Activated T-cell treated with anti-CD3 and anti-CD28 coated beads for 48 hours (primary cell): Measurements from ENCODE around the gene HTR4.
"Not testable (repeated sequence)": the region's sequence is repeated elsewhere in the genome, so short reads cannot be mapped to it uniquely, and the experiment has no call there.

ENCODE experiments used
- DNase-seq: peaks from one replicate; pipeline ENCODE4 v3.0.0-alpha.2; 2020; ENCODE audit warnings: low read depth

Gene HTR4

GRCh38 chr5:148532969-148533670 is 121.2 kb downstream of the HTR4 start:
- no peak for DNase-seq

DNA sequence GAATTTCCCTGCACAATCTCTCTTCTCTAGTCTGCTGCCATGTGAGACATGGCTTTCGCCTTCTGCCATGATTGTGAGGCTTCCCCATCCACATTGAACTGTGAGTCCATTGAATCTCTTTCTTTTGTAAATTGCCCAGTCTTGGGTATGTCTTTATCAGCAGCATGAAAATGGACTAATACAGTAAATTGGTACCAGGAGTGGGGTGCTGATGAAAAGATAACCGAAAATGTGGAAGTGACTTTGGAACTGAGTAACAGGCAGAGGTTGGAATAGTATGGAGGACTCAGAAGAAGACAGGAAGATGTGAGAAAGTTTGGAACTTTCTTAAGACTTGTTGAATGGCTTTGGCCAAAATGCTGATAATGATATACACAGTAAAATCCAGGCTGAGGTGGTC is 124.9 kb downstream of the HTR4 start:
- DNase-seq: not testable (repeated sequence)

DNA sequence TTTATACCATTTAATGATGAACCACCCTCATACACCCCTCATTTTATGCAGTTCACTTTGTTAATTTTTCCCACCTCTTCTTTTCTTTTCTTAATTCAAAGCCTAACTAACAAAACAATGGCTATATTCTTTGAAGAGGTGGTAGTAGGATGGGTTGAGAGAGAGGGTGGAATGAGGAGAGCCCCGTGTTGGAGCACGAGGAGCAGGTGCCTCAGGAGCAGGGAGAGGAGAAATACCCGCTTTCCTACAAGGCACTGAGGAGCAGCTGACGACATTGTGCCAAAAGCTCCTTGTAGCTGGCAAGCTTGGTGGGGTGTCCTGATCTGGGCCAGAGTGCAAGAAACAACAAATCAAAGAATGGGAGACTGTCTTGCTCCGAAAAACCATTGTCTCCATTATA is 129.6 kb downstream of the HTR4 start:
- DNase-seq: no peak

DNA sequence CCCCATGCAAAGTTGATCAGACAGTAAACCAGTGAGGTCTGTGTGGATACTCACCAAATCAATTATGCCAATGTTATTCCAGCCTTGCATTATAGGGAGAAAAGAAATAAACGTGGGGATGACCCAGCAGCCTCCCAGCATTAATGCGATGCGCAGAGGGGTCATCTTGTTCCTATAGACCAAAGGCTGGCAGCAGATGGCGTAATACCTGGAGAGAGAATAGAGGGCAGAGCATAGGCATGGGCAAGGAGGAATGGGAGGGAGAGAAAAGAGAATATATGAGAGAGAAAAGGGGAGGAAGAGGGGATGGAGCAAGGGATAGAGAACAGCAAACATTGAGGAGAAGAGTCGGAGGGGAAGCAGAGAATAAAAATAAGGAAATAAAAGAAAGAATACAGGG is 131.2 kb downstream of the HTR4 start:
- DNase-seq: no peak

DNA sequence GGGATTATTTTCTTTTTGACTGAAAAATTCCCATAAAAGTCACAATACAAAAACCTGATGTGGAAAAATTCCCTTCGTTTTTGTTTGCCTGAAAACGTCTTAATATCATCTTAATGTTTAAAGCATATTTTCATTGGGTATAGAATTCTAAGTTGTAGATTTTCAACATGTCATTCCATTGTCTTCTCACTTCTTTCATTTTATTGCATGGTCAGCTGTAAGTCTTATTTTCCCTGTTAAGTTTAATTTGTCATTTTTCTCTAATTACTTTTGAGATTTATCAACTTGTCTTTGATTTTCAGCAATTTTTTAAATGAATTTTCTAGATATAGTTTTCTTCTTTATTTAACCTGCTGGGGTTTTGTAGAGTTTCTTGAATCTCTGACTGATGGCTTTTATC is 138.9 kb downstream of the HTR4 start:
- no peak for DNase-seq

DNA sequence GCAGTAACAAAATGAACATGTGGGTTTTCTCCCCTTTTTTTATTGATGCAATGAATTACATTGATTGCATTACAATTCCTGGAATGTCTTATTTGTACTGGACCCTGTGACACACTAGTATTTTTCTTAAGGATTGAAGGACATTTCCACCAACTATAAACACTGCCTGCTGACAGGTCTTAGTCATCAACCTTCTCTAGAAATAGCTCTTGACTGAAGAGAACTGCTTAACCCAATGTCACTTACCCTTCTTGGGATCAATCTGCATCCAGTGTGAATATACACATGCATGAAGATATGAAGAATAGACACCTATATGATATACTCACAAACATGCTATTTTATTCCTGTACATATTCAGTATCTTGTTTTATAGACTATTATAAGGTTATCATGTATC is 140.0 kb downstream of the HTR4 start:
- DNase-seq: no peak

DNA sequence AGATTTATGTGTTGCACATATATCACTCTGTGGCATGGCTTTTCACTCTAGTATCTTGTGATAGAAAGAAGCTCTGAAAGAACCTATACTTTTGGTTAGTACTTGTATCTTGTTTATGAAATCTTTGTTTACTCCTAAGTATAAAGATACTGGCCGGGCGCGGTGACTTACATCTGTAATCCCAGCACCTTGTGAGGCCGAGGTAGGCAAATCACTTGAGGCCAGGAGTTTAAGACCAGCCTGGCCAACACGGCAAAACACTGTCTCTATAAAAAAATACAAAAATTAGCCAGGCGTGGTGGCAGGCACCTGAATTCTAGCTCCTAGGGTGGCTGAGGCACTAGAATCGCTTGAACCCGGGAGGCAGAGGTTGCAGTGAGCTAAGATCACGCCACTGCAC is 141.8 kb downstream of the HTR4 start:
- DNase-seq: no peak

DNA sequence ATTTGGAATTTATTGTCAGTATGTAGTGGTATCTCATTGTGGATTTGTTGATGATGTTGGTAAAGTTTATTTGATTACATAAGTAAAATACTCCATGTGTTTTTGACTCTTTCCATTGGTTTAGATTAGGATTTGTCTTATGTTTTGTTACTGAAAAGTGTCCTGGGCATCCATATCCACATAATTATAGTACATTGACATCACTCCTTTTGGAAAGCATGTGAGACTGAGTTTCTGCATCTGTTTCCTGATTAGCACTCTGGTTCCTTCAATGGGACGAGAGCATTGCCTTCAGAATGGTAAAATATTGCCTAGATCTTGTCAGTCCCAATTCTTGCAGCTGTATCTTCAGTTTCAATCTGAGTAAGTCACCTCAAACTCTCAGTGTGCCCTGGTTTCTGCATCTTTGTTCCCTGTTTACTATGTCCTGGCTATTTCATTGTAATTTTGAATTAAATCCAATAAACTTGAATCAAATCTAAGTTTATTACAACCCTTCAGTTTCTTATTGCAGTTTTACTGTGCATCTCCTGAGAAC is 142.4 kb downstream of the HTR4 start:
- DNase-seq: no peak

DNA sequence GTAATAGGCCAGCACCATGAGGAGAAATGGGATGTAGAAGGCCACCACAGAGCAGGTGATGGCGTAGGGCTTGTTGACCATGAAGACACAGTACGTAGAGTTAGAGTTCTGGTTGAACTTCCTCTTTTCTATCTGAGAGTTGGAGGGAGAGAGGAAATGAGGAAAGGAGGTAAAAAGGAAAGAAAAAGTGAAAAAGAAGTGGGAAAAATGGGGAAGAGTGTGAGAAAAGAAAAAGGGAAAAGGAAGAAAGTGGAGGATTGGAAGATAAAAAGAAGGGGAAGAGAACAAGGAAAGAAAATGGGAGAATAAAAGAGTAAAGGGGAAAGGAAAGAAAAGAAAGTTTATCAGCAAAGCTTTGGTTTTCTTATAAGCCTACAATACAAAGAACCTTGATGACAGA is 144.4 kb downstream of the HTR4 start:
- no peak for DNase-seq

DNA sequence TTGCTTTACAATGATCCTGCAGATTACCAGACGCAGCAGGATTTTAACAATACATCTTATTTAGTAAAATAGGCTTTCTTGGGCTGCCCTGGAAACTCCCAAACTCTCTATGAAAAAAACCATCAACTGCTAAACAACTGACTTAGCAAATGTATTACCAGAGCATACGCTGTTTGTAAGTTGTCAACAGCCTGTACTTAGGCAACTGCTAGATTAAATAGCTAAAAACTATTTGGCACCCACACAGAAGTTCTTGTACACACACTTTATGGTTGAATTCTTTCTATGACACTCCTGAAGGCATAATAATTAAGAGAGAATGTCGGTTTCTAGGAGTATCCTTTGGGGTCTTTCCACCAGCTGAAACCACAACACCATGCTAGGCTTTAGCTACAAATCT is 146.7 kb downstream of the HTR4 start:
- DNase-seq: no peak

DNA sequence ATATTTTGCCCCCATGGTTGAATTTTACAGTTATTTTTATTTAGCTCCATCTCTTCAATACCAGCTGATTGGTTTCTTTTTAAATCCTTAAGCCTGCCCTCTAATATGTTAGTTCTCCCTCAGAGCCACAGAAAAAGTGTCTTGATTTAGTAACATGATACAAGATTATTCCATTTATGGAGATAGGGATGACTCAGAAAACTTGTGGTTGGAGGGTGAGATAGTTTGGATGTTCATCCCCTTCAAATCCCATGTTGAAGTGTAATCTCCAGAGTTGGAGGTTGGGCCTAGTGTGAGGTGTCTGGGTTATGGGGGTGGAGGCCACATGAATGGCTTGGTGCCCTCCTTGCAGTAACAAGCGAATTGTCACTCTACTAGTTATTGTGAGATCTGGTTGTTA is 154.9 kb downstream of the HTR4 start:
- no peak for DNase-seq

DNA sequence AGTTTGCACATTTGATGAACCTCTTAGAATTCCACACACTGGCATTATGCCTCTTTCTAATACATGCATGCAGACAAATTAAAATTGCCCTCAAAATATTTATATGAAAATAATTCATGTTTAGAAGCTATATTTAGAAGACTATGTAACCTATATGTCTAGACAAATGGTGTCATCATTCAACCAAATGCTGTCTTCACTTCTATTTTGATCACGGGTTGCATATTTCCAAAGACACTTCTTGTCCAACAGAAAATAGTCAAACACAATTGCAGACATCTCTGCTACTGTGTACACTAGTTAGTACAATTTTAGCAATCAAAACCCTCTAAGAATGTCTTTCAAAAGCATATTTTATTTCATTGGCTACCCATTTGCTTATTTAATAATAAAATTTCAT is 156.6 kb downstream of the HTR4 start:
- no peak for DNase-seq

GRCh38 chr5:148492351-148492750 is 162.0 kb downstream of the HTR4 start:
- no peak for DNase-seq

GRCh38 chr5:148491793-148492184 is 162.5 kb downstream of the HTR4 start:
- no peak for DNase-seq

GRCh38 chr5:148491015-148491792 is 163.1 kb downstream of the HTR4 start:
- DNase-seq: no peak

DNA sequence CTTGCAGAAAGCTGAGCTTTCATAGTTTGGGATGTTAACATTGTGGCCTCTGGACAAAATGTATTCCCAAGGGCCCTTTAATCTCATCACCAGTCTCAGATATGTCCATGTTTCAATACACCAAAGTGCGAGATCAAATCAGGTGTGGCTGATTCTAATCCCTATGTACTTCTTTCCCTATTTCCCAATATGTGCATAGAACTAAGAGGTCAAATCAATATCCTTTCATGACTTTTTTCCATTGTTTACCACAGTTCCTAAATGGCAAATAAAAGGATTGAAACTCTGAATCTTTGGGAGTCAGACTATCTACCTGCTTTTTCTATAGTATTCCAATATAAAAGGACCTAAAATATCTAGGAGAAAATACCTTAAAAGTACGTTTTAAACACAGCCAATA is 165.6 kb downstream of the HTR4 start:
- no peak for DNase-seq

DNA sequence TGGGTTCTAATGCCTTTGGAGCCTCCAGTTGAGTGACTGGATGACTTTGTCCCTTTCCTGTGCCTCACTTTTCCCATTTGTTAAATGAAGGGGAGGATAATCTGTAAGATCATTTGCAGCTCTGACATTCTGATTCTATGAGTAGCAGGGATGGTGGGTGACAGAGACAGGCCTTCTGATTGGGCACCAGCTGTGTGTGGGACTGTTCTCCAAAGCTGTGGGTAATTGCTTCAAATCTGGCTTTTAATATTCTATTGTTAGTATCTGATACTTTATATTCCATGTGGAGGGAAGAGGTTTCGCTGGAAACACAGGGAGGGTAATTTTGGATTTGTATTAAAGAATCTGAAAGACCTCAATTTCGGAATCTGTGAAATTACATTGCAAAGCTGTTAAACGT is 167.9 kb downstream of the HTR4 start:
- no peak for DNase-seq

GRCh38 chr5:148484651-148485050 is 169.7 kb downstream of the HTR4 start:
- no peak for DNase-seq

DNA sequence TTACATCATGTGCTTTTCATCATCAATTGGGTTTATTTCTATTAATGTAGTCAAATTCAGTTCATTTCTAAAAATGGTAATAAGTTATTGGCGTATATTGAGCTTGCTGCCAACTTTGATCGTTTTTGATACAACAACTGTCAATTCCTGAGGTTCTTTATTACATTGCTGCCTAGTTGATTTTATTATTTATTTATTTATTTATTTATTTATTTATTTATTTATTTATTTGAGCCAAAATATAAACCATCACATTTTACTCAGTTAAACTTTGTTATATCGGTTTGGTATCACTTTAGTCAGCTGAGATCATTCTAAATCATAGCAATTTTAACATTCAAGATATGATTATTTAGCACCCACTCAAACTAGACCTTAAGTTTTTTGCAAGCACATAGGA is 170.6 kb downstream of the HTR4 start:
- no peak for DNase-seq

DNA sequence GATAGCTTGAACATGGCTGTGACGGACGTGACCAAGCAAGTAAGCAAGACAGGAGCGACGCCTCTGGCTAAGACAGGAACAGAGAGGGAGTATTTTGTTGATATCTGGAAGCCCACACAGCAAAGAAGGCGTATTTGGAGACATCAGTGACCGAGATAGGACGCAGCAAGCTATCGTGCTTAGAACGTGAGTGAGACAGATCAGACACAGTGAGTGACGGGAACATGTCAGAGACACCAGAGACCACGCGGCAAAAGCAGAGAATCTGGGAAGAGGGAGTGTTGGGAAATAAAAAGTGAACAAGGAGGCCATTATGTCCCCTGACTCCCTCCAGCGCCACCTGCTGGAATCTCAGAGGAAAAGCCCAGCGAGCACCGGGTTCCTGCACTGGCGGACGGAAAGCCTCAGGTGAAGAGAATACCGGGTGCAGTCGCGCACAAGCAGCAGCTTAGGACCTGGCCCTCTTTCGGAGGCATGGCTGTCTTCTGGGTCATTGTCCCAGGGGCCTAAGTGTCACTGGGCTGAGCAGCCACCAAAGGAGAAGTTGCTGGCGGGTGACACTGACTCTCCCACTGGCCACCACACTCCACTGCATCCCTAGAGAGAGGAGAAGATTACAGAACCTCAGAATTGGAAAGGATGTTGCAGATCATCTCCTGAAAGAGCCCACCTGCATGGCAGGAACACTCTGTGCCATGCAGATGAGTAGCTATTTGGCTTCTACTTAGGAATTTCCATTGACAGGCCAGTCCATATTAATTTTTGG is 171.4 kb downstream of the HTR4 start:
- DNase-seq: peak; percentile 47

GRCh38 chr5:148482196-148482595 is 172.1 kb downstream of the HTR4 start:
- DNase-seq: no peak

GRCh38 chr5:148477429-148477828 is 176.9 kb downstream of the HTR4 start:
- no peak for DNase-seq

- DNase-seq: no peak
Measured at GRCh38 chr5:148476302-148476701, 178.0 kb downstream of the HTR4 start.
